ENCODE data around the gene PPM1M. TPM values are rescaled to one million over a fixed set of nuclear protein-coding genes. Genes with fewer than 3 reads are reported as not detected.

Gene PPM1M
- 16.3 and 17.4 TPM in 2 replicates for total RNA-seq (2014; rRNA removed; shearing (Covaris generic))

GRCh38 chr3:52245322-52246263 is at the start of gene PPM1M:
PPM1M (plus strand) TSS chr3:52245759; CDS start chr3:52245825, 66 bp downstream.

DNA sequence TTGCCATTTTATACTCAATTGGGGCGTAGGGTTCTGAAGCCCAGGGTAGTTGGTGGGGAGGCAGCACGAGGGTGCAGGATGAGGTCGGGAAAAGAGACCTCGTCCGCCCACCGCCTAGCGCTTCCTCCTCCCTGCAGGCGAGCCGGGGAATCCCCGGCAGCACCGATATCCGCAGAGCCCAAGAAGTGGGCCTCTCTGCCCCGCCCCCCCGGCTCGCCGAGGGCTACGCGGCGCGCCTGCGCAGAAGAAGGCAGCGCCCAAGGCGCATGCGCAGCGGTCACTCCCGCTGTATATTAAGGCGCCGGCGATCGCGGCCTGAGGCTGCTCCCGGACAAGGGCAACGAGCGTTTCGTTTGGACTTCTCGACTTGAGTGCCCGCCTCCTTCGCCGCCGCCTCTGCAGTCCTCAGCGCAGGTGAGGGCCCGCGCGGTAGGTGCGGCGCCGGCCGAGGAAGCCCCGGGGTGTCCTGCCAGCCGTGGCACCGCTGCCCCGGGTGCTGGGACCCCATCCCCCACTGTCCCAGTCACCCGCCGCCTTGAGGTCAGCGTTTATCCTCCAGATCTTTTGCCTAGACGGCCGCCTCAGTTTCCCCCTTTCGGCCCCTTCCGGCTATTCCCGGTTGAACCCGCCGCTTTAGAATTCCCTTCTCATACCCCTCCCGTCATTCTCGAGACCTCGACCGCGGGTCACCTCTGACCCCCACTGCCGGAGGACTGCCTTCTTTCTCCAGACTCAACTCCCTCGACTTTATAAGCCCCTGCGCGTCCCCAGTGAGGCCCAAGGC is 47.5 kb upstream of the PPM1M start, which contains the start of gene ALAS1:
TSS of gene ALAS1 (plus strand) at position 319 of the 784 bp plus-strand sequence. CDS start 1,082 bp downstream, outside the sequence.

GRCh38 chr3:52225452-52226228 is 19.9 kb upstream of the PPM1M start, which contains the start of gene TLR9:
TLR9 (minus strand) TSS chr3:52225645; CDS start chr3:52225529, 116 bp downstream.

GRCh38 chr3:52238761-52239701 is 6.5 kb upstream of the PPM1M start, which contains the start of gene TWF2:
TWF2 (minus strand) TSS chr3:52239158; CDS start chr3:52239016, 142 bp downstream.

GRCh38 chr3:52278510-52279069 is 33.0 kb downstream of the PPM1M start, which contains the start of gene WDR82:
WDR82 (minus strand) TSS chr3:52278649; CDS start chr3:52278361, 288 bp downstream.

Small RNA genes within 50 kb of the gene (small RNA-seq; reads per million reads assigned to genes)
- gene MIR135A1 (not detected), gene MIRLET7G (28.5 reads per million, percentile 93 among the genes with 10 or more reads in this experiment)

Other genes starting within 250 kb of the PPM1M start
- gene RPL29, start 249.9 kb upstream of the PPM1M start, total RNA-seq (2014; rRNA removed; shearing (Covaris generic)): 1,860 and 1,974 TPM in 2 replicates
- 28.4 and 29.2 TPM in 2 replicates for gene DUSP7, start 189.2 kb upstream of the PPM1M start, total RNA-seq (2014; rRNA removed; shearing (Covaris generic))
- gene POC1A, start 91.3 kb upstream of the PPM1M start, total RNA-seq (2014; rRNA removed; shearing (Covaris generic)): 21.6 and 23.9 TPM in 2 replicates
- 50.7 TPM in 2 replicates for gene ALAS1, start 47.6 kb upstream of the PPM1M start, total RNA-seq (2014; rRNA removed; shearing (Covaris generic))
- not detected in 2 replicates for gene TLR9, start 20.1 kb upstream of the PPM1M start, total RNA-seq (2014; rRNA removed; shearing (Covaris generic))
- gene TWF2, start 6.6 kb upstream of the PPM1M start, total RNA-seq (2014; rRNA removed; shearing (Covaris generic)): 180 and 215 TPM in 2 replicates
- 31.2 and 32.3 TPM in 2 replicates for gene WDR82, start 32.9 kb downstream of the PPM1M start, total RNA-seq (2014; rRNA removed; shearing (Covaris generic))
- 17.6 and 22.7 TPM in 2 replicates for gene GLYCTK, start 42.1 kb downstream of the PPM1M start, total RNA-seq (2014; rRNA removed; shearing (Covaris generic))
- 6.9 and 8.1 TPM in 2 replicates for gene DNAH1, start 70.6 kb downstream of the PPM1M start, total RNA-seq (2014; rRNA removed; shearing (Covaris generic))
- 72.0 and 95.9 TPM in 2 replicates for gene BAP1, start 164.2 kb downstream of the PPM1M start, total RNA-seq (2014; rRNA removed; shearing (Covaris generic))
- 6.6 and 10.2 TPM in 2 replicates for gene PHF7, start 164.9 kb downstream of the PPM1M start, total RNA-seq (2014; rRNA removed; shearing (Covaris generic))
- gene SEMA3G, start 199.3 kb downstream of the PPM1M start, total RNA-seq (2014; rRNA removed; shearing (Covaris generic)): 1.2 and 1.8 TPM in 2 replicates
- gene TNNC1, start 208.3 kb downstream of the PPM1M start, total RNA-seq (2014; rRNA removed; shearing (Covaris generic)): 1.1 and 1.5 TPM in 2 replicates
- 36.5 and 41.2 TPM in 2 replicates for gene NISCH, start 209.8 kb downstream of the PPM1M start, total RNA-seq (2014; rRNA removed; shearing (Covaris generic))
- 0.15 TPM in 1 of 2 replicates, not detected in the other for gene STAB1, start 249.6 kb downstream of the PPM1M start, total RNA-seq (2014; rRNA removed; shearing (Covaris generic))

All from A375 (cell line).